ENCODE results near the gene TRIP13.
"Not testable (repeated sequence)": the region's sequence is repeated elsewhere in the genome, so short reads cannot be mapped to it uniquely, and the experiment has no call there.

DNA sequence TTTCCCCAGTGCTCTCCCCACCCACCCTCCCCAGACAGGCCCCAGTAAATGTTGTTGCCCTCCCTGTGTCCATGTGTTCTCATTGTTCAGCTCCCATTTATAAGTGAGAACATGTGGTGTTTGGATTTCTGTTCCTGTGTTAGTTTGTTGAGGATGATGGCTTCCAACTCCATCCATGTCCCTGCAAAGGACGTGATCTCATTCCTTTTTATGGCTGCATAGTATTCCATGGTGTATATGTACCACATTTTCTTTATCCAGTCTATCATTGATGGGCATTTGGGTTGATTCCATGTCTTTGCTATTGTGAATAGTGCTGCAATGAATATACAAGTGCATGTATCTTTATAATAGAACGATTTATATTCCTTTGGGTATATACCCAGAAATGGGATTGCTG, 48.1 kb downstream of the TRIP13 start:
- TF ChIP-seq, protein P1, sequence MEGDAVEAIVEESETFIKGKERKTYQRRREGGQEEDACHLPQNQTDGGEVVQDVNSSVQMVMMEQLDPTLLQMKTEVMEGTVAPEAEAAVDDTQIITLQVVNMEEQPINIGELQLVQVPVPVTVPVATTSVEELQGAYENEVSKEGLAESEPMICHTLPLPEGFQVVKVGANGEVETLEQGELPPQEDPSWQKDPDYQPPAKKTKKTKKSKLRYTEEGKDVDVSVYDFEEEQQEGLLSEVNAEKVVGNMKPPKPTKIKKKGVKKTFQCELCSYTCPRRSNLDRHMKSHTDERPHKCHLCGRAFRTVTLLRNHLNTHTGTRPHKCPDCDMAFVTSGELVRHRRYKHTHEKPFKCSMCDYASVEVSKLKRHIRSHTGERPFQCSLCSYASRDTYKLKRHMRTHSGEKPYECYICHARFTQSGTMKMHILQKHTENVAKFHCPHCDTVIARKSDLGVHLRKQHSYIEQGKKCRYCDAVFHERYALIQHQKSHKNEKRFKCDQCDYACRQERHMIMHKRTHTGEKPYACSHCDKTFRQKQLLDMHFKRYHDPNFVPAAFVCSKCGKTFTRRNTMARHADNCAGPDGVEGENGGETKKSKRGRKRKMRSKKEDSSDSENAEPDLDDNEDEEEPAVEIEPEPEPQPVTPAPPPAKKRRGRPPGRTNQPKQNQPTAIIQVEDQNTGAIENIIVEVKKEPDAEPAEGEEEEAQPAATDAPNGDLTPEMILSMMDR (conservative IDR thresholded peaks at IDR 0.05; ENCODE audit: low read depth, low read length) = not testable (repeated sequence)
- TF ChIP-seq POLR2A (IDR thresholded peaks at IDR 0.05; ENCODE audit: low read depth, low read length); RCOR1 (IDR thresholded peaks at IDR 0.05; ENCODE audit: insufficient replicate concordance, low read length); FOS (IDR thresholded peaks at IDR 0.05; ENCODE audit: low read depth, low read length); SMC3 (IDR thresholded peaks at IDR 0.05; ENCODE audit: low read depth, low read length); MXI1 (IDR thresholded peaks at IDR 0.05; ENCODE audit: borderline replicate concordance, low read depth, low read length): not testable (repeated sequence)
- TF ChIP-seq, protein P2, sequence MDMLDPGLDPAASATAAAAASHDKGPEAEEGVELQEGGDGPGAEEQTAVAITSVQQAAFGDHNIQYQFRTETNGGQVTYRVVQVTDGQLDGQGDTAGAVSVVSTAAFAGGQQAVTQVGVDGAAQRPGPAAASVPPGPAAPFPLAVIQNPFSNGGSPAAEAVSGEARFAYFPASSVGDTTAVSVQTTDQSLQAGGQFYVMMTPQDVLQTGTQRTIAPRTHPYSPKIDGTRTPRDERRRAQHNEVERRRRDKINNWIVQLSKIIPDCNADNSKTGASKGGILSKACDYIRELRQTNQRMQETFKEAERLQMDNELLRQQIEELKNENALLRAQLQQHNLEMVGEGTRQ (IDR thresholded peaks at IDR 0.05; ENCODE audit: low read depth, low read length) = not testable (repeated sequence)
- TF ChIP-seq, protein P3, sequence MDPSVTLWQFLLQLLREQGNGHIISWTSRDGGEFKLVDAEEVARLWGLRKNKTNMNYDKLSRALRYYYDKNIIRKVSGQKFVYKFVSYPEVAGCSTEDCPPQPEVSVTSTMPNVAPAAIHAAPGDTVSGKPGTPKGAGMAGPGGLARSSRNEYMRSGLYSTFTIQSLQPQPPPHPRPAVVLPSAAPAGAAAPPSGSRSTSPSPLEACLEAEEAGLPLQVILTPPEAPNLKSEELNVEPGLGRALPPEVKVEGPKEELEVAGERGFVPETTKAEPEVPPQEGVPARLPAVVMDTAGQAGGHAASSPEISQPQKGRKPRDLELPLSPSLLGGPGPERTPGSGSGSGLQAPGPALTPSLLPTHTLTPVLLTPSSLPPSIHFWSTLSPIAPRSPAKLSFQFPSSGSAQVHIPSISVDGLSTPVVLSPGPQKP (IDR thresholded peaks at IDR 0.05; ENCODE audit: borderline replicate concordance, low read depth, low read length) = not testable (repeated sequence)

All from IMR-90 (cell line).